ENCODE measurements around the gene RASAL1.

DNA sequence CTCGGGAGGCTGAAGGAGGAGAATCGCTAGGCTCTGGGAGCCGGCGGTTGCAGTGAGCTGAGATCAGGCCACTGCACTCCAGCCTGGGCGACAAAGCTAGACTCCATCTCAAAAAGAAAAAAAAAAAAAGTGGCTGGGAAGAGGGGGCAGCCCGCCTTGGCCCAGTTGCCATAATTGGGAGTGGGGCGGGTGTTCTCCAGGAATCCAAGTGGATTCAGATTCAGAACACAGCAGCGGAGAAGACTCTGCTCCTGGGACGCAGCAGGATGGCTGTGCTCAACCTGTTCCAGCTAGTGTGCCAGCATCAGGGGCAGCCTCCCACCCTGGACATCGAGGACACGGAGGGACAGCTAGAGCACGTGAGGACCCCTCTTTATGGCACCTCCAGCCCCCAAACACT, 19.5 kb upstream of the RASAL1 start:
- TF ChIP-seq, protein P1, sequence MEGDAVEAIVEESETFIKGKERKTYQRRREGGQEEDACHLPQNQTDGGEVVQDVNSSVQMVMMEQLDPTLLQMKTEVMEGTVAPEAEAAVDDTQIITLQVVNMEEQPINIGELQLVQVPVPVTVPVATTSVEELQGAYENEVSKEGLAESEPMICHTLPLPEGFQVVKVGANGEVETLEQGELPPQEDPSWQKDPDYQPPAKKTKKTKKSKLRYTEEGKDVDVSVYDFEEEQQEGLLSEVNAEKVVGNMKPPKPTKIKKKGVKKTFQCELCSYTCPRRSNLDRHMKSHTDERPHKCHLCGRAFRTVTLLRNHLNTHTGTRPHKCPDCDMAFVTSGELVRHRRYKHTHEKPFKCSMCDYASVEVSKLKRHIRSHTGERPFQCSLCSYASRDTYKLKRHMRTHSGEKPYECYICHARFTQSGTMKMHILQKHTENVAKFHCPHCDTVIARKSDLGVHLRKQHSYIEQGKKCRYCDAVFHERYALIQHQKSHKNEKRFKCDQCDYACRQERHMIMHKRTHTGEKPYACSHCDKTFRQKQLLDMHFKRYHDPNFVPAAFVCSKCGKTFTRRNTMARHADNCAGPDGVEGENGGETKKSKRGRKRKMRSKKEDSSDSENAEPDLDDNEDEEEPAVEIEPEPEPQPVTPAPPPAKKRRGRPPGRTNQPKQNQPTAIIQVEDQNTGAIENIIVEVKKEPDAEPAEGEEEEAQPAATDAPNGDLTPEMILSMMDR (IDR thresholded peaks at IDR 0.05) = no peak
- no peak for TF ChIP-seq TP53 (CRISPR knock-in tag; IDR thresholded peaks at IDR 0.05)
- TF ChIP-seq POLR2AphosphoS2 (conservative IDR thresholded peaks at IDR 0.05; ENCODE audit: low read length) = no peak
- no peak for TF ChIP-seq NFE2L2 (conservative IDR thresholded peaks at IDR 0.05; ENCODE audit: low read length)
- TF ChIP-seq HOXA7 (CRISPR knock-in tag; IDR thresholded peaks at IDR 0.05) = no peak
- TF ChIP-seq RCOR1 (IDR thresholded peaks at IDR 0.05; ENCODE audit: low read depth, low read length) = no peak
- TF ChIP-seq, protein P2, sequence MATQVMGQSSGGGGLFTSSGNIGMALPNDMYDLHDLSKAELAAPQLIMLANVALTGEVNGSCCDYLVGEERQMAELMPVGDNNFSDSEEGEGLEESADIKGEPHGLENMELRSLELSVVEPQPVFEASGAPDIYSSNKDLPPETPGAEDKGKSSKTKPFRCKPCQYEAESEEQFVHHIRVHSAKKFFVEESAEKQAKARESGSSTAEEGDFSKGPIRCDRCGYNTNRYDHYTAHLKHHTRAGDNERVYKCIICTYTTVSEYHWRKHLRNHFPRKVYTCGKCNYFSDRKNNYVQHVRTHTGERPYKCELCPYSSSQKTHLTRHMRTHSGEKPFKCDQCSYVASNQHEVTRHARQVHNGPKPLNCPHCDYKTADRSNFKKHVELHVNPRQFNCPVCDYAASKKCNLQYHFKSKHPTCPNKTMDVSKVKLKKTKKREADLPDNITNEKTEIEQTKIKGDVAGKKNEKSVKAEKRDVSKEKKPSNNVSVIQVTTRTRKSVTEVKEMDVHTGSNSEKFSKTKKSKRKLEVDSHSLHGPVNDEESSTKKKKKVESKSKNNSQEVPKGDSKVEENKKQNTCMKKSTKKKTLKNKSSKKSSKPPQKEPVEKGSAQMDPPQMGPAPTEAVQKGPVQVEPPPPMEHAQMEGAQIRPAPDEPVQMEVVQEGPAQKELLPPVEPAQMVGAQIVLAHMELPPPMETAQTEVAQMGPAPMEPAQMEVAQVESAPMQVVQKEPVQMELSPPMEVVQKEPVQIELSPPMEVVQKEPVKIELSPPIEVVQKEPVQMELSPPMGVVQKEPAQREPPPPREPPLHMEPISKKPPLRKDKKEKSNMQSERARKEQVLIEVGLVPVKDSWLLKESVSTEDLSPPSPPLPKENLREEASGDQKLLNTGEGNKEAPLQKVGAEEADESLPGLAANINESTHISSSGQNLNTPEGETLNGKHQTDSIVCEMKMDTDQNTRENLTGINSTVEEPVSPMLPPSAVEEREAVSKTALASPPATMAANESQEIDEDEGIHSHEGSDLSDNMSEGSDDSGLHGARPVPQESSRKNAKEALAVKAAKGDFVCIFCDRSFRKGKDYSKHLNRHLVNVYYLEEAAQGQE (IDR thresholded peaks at IDR 0.05) = no peak
- TF ChIP-seq, protein P3, sequence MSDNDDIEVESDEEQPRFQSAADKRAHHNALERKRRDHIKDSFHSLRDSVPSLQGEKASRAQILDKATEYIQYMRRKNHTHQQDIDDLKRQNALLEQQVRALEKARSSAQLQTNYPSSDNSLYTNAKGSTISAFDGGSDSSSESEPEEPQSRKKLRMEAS (IDR thresholded peaks at IDR 0.05) = no peak
- TF ChIP-seq ZFP36 (IDR thresholded peaks at IDR 0.05; ENCODE audit: borderline replicate concordance, partially characterized antibody) = no peak
- no peak for TF ChIP-seq MAZ (IDR thresholded peaks at IDR 0.05; ENCODE audit: borderline replicate concordance, low read depth, low read length)
- no peak for TF ChIP-seq CHD4 (IDR thresholded peaks at IDR 0.05; ENCODE audit: borderline replicate concordance)
